Vagina (tissue), 2 donors: ENCODE data around the gene ULBP2.
"Not testable (repeated sequence)": the region's sequence is repeated elsewhere in the genome, so short reads cannot be mapped to it uniquely, and the experiment has no call there.

Experiments
- POLR2AphosphoS5 ChIP-seq, 2 donors: sonication (generic); formaldehyde crosslinking; IDR thresholded peaks; one replicate each; pipeline ENCODE4 v1.9.0; 2017; ENCODE audit warnings: antibody characterized with exemption in 2 of 2, mild to moderate bottlenecking in 2 of 2, low read depth in 1 of 2; ENCODE audit not compliant: insufficient read depth in 1 of 2
- TF ChIP-seq, protein P1 (sequence below), 3 experiments: fragments of 450-650 bp in 2 of 3; fragments of 200-600 bp in 1 of 3; sonication (generic) in 1 of 3; IDR thresholded peaks; one replicate each; pipeline ENCODE4 v1.5.1; 2017 to 2019; ENCODE audit warnings: antibody characterized with exemption in 3 of 3, mild to moderate bottlenecking in 2 of 3, moderate library complexity in 2 of 3

- TF ChIP-seq POLR2AphosphoS5 (IDR thresholded peaks at IDR 0.05; ENCODE audit: insufficient read depth in 1 of 2, low read depth in 1 of 2): not testable (repeated sequence)
- TF ChIP-seq, protein P1, sequence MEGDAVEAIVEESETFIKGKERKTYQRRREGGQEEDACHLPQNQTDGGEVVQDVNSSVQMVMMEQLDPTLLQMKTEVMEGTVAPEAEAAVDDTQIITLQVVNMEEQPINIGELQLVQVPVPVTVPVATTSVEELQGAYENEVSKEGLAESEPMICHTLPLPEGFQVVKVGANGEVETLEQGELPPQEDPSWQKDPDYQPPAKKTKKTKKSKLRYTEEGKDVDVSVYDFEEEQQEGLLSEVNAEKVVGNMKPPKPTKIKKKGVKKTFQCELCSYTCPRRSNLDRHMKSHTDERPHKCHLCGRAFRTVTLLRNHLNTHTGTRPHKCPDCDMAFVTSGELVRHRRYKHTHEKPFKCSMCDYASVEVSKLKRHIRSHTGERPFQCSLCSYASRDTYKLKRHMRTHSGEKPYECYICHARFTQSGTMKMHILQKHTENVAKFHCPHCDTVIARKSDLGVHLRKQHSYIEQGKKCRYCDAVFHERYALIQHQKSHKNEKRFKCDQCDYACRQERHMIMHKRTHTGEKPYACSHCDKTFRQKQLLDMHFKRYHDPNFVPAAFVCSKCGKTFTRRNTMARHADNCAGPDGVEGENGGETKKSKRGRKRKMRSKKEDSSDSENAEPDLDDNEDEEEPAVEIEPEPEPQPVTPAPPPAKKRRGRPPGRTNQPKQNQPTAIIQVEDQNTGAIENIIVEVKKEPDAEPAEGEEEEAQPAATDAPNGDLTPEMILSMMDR (IDR thresholded peaks at IDR 0.05): not testable (repeated sequence)
Measured at GRCh38 chr6:149954328-149954983, 12.6 kb downstream of the ULBP2 start.
